ENCODE measurements around the gene HOXB3. TPM values are rescaled to one million over a fixed set of nuclear protein-coding genes. Genes with fewer than 3 reads are reported as not detected.
"Not testable (repeated sequence)": the region's sequence is repeated elsewhere in the genome, so short reads cannot be mapped to it uniquely, and the experiment has no call there.

The HOXB3 gene
- total RNA-seq, 4 donors from 2014 or later: 10.8 to 34.9 (median 28.7) TPM

- Histone ChIP-seq H3K36me3 (no peaks in the 10 kb centered on the region), H3K4me1 (no peaks in the 10 kb centered on the region), H3K9me3 (no peaks in the 10 kb centered on the region), H3K4me3 (no peak overlapping the region), H3K27ac (replicated peaks in 1 of 4) (no peak overlapping the region), H3K27me3 (no peaks in the 10 kb centered on the region)
- DNase-seq (ENCODE audit: extremely low spot score): no peak
- 70% methylated on average over 6 of the region's 6 CpGs for WGBS
- no peak for TF ChIP-seq EP300 (IDR thresholded peaks at IDR 0.05)
- TF ChIP-seq CTCF (IDR thresholded peaks at IDR 0.05): no peak
- no peak for TF ChIP-seq POLR2A (IDR thresholded peaks at IDR 0.05; ENCODE audit: low read depth)
- TF ChIP-seq POLR2AphosphoS5 (IDR thresholded peaks at IDR 0.05): no peak
- intact Hi-C loops (cut with DNase I): no loop called here
Observed at GRCh38 chr17:48513666-48514455, 76.2 kb downstream of the HOXB3 start.

GRCh38 chr17:48513097-48513496, 76.9 kb downstream of the HOXB3 start:
- no peaks in the 10 kb centered on the region for H3K27me3 ChIP-seq
- WGBS: 58% methylated on average over 7 of the region's 7 CpGs

GRCh38 chr17:48510761-48511604, 79.1 kb downstream of the HOXB3 start:
- no peaks in the 10 kb centered on the region for H3K27me3 ChIP-seq
- 88% methylated on average over 7 of the region's 7 CpGs for WGBS

More at GRCh38 chr17:48513097-48513496, 76.9 kb downstream of the HOXB3 start:
- H3K4me3 ChIP-seq: no peak overlapping the region
- no peak overlapping the region for H3K27ac ChIP-seq (replicated peaks in 1 of 4)
- TF ChIP-seq POLR2A (IDR thresholded peaks at IDR 0.05; ENCODE audit: low read depth) (no peak), CTCF (IDR thresholded peaks at IDR 0.05) (no peak)
- intact Hi-C loops (cut with DNase I): no loop called here
- no peaks in the 10 kb centered on the region for H3K4me1 ChIP-seq
- no peaks in the 10 kb centered on the region for H3K9me3 ChIP-seq
- no peaks in the 10 kb centered on the region for H3K36me3 ChIP-seq
- DNase-seq (ENCODE audit: extremely low spot score): no peak

GRCh38 chr17:48510381-48510760, 79.7 kb downstream of the HOXB3 start:
- peaks cover 0 to 9% (median 4%) of the 10 kb centered on the region in 4 donors for H3K4me1 ChIP-seq
- no peak overlapping the region for H3K27ac ChIP-seq (replicated peaks in 1 of 4)
- no peaks in the 10 kb centered on the region for H3K9me3 ChIP-seq
- TF ChIP-seq POLR2A (IDR thresholded peaks at IDR 0.05; ENCODE audit: low read depth): no peak
- TF ChIP-seq EP300 (IDR thresholded peaks at IDR 0.05): no peak
- no peak for TF ChIP-seq POLR2AphosphoS5 (IDR thresholded peaks at IDR 0.05)
- WGBS: 82% methylated on average over 2 of the region's 2 CpGs
- H3K27me3 ChIP-seq: no peaks in the 10 kb centered on the region
- H3K36me3 ChIP-seq: no peaks in the 10 kb centered on the region
- intact Hi-C loops (cut with DNase I): no loop called here
- no peak for DNase-seq (ENCODE audit: extremely low spot score)
- no peak overlapping the region for H3K4me3 ChIP-seq

More at GRCh38 chr17:48510761-48511604, 79.1 kb downstream of the HOXB3 start:
- Histone ChIP-seq H3K36me3 (no peaks in the 10 kb centered on the region), H3K4me1 (peaks cover 0 to 4% (median 1%) of the 10 kb centered on the region in 4 donors), H3K9me3 (no peaks in the 10 kb centered on the region), H3K27ac (replicated peaks in 1 of 4) (no peak overlapping the region), H3K4me3 (no peak overlapping the region)
- DNase-seq (ENCODE audit: extremely low spot score): no peak
- intact Hi-C loops (cut with DNase I): no loop called here
- TF ChIP-seq POLR2A (IDR thresholded peaks at IDR 0.05; ENCODE audit: low read depth) (no peak), CTCF (IDR thresholded peaks at IDR 0.05) (no peak), POLR2AphosphoS5 (IDR thresholded peaks at IDR 0.05) (no peak), EP300 (IDR thresholded peaks at IDR 0.05) (no peak)

GRCh38 chr17:48509708-48510107, 80.3 kb downstream of the HOXB3 start:
- H3K27ac ChIP-seq (replicated peaks in 1 of 4); H3K9me3 ChIP-seq; H3K4me3 ChIP-seq; intact Hi-C loops (cut with DNase I); H3K4me1 ChIP-seq; H3K27me3 ChIP-seq; DNase-seq (ENCODE audit: extremely low spot score); H3K36me3 ChIP-seq: not testable (repeated sequence)
- 89% methylated on average over 7 of the region's 7 CpGs for WGBS
